ENCODE data around the gene SLC35E1. TPM values are rescaled to one million over a fixed set of nuclear protein-coding genes. Genes with fewer than 3 reads are reported as not detected.

SLC35E1 gene
- total RNA-seq, 1 donor from 2014 or later: 22.8 TPM

GRCh38 chr19:16584248-16585093 lies 12.3 kb upstream of the SLC35E1 start:
- FAIRE-seq (no peak), DNase-seq (ENCODE audit: low spot score in 2 of 2) (peak; percentile 64 to 83)

DNA sequence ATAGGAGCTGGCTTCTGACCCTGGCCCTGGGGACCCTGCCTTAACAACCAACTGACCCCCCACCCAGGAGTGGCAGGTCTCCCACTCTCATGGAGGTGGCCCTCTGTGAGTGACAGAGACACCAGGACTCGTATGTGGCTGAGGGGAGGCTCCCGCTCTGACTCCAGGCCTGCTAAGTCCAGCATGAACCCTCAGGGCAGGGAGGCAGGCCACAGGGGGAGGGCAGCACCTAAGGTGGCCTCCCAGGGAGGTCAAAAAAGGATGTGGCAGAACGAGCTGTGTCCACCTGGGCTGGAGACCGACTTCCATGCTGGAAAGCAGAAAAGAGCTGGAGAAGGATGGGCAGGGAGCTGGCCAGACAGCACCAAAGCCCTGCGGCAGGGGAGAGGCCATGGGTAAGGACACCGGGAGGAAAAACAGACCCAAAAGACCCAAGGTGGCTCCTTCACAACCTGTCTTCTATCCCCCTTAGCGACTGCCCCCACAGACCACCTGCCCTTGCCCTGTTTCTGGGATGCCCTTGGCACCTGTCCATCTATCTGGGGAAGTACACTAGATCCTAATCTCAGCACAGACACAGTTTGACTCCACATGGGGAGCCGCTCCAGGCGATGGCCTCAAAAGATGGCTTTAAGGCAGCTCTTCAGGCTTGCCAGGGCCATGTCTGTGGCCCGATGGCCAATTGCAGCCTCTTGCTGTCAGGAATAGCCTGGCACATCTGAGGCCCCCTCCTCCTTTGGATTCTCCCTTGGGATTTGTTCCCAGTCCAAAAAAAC lies 10.5 kb upstream of the SLC35E1 start:
- FAIRE-seq (no peak), DNase-seq (ENCODE audit: low spot score in 2 of 2) (no peak)

DNA sequence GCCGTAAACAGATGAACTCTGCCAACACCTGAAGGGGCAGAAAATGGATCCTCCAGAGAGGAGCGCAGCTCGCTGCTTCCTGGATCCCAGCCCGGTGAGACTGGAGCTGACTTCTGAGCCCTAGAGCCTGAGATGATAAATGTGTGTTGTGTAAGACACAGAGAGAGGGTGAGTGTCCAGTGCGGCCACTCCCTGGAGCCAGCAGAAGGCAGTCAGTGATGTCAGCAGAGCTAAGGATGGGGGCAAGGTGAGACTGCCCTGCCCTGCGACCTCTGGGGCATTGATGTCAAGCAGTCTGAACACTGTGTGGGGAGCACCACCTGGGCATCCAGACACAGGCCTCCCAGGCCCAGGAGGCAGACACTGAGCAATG lies 9.7 kb upstream of the SLC35E1 start:
- FAIRE-seq: no peak

GRCh38 chr19:16581145-16581970 lies 9.1 kb upstream of the SLC35E1 start:
- DNase-seq (ENCODE audit: low spot score in 2 of 2): no peak
- FAIRE-seq: no peak

More for the DNA sequence above, 9.7 kb upstream of the SLC35E1 start:
- no peak for DNase-seq (ENCODE audit: low spot score in 2 of 2)

DNA sequence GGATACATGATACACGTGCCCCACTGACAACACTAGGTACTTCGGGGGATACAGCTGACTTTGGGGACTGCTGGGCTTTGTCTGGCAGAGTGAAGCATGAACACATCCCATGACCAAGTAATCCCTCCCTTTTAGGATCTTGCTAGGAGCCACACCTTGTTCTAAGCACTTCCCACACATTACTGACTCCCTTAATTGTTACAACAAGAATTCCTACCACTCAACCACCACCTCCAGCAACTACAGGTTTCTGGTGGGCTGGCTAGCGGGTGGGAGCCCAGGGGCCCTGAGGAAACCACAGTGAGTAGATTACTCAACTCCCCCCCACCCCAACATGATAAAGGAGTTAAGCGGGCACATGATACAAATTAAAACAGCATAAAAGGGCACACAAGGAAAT lies 7.2 kb upstream of the SLC35E1 start:
- FAIRE-seq (no peak), DNase-seq (ENCODE audit: low spot score in 2 of 2) (no peak)

DNA sequence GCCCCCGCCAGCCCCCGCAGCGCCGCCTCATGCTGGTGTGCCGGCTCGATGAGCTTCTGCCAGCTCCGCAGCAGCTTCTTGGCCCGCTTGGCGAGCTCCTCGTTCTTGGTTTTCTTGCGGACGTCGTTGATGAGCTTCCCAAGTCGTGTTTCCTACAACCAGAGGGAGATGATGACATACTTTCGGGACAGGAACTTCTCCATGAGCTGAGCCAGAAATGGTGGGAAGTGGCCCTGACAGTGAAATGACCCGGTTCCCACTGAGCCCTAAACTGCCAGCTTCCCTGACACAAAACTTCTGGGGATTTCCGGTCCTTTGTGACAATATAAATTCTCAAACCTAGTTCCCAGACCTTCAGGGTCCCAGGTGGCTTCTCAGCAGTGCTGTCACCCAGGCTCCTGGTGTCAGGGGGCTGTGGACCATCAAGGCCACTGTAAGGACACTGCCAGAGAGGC lies 5.3 kb upstream of the SLC35E1 start:
- FAIRE-seq (no peak), DNase-seq (ENCODE audit: low spot score in 2 of 2) (no peak)

GRCh38 chr19:16576690-16577530 lies 4.7 kb upstream of the SLC35E1 start:
- no peak for DNase-seq (ENCODE audit: low spot score in 2 of 2)
- no peak for FAIRE-seq

GRCh38 chr19:16575861-16576689 lies 3.9 kb upstream of the SLC35E1 start:
- FAIRE-seq (no peak), DNase-seq (ENCODE audit: low spot score in 2 of 2) (no peak)

DNA sequence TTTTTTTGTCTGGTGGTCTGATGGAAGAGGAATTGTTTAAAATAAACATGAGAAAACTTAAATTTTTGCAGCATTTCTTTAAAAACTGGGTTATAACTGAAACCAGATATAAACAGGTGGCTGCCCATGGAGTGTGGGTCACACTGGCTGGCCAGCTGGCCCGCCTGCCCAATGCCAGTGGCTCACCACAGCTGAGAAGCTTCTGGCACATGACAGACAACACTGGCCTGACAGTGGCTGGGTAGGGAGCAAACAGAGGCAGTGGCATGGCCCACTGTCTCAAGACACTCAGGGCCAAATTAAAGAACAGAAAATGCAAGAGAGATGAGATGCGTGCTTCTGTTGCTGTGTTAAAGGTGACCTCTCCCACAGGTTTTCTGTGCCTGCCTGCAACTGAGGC lies 3.1 kb upstream of the SLC35E1 start:
- no peak for DNase-seq (ENCODE audit: low spot score in 2 of 2)

DNA sequence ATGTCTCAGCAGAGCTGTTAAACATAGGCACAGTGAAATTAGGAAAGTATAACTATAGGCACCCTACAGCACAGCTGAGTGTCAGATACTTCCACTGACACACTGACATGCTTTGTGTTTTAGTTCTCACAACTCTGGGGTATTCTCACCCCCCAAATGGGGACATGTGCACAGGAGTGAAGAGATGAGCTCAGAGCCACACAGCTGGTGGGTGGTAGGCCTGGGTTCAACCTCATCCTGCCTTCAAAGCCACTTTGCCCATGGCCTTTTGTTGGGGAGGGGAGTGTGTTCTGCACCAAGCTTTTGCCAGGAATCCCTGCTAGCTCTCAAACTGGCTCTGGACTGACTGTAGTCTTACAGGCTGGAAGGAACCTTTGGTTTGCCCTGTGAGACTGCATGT lies 1.7 kb upstream of the SLC35E1 start:
- FAIRE-seq (no peak), DNase-seq (ENCODE audit: low spot score in 2 of 2) (no peak)

More for the DNA sequence above, 3.1 kb upstream of the SLC35E1 start:
- FAIRE-seq: no peak

DNA sequence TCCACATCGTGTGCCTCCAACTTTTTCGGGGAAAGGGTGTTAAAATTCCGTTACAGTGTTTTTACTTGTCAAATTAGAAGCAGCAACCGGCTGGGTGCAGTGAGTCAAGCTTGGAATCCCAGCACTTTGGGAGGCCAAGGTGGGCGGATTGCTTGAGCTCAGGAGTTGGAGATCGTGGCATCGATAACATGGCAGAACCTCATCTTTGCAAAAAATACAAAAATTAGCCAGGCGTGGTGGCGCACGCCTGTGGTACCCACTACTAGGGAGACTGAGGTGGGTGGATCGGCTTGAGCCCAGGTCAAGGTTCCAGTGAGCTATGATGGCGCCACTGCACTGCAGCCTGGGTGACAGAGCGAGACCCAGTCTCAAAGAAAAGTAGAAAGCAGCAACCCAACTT lies 1.1 kb upstream of the SLC35E1 start:
- DNase-seq (ENCODE audit: low spot score in 2 of 2): no peak
- FAIRE-seq: no peak

GRCh38 chr19:16571822-16572331 lies 338 bp downstream of the SLC35E1 start:
- no peak for DNase-seq (ENCODE audit: low spot score in 2 of 2)
- no peak for FAIRE-seq

GRCh38 chr19:16571283-16571682 lies 932 bp downstream of the SLC35E1 start:
- FAIRE-seq: no peak

DNA sequence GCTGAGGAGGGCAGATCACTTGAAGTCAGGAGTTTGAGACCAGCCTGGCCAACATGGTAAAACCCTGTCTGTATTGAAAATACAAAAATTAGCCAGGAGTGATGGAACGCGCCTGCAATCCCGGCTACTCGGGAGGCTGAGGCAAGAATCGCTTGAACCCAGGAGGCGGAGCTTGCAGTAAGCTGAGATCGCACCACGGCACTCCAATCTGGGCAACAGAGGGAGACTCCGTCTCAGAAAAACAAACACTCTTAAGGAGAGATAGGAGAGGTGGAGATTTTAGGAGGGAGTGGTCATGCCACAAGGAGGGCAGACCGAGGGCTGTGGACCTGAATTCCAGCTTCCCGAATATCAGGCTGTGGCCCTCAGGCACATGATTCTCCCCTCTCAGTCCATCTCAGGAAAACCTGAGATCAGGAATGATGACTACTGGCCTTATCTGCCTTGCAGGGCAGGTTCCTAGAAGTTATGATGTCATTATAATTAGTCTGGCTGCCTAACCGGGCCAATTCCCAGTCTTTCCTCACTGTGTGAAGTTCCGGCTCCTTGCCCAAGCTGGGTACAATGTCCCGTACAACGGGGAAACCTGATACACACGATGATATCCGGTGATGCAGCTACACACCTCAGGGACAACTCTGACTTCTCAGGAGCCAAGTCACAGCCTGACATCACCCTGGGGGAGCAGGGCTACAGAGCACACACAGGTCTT lies 2.5 kb downstream of the SLC35E1 start:
- FAIRE-seq (no peak), DNase-seq (ENCODE audit: low spot score in 2 of 2) (no peak)

More at GRCh38 chr19:16571283-16571682, 932 bp downstream of the SLC35E1 start:
- DNase-seq (ENCODE audit: low spot score in 2 of 2): no peak

DNA sequence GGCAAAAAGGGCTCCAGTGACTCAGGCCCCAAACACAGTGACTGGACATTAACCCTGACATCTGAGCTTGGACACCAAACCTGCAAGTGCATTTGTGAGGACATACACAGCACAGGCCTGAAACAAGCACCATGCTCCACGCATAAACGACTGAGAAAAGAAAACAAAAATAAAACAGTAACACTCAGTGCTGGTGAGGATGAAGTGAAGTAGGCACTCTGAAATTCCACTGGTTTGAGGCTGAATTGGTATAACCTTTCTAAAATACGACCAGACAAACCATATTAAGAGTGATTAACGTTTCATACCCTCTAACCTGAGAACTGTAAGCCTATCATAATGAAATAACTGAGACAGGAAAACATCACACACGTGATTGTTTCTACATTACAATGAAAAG lies 5.5 kb downstream of the SLC35E1 start:
- FAIRE-seq: no peak
- DNase-seq (ENCODE audit: low spot score in 2 of 2): no peak

DNA sequence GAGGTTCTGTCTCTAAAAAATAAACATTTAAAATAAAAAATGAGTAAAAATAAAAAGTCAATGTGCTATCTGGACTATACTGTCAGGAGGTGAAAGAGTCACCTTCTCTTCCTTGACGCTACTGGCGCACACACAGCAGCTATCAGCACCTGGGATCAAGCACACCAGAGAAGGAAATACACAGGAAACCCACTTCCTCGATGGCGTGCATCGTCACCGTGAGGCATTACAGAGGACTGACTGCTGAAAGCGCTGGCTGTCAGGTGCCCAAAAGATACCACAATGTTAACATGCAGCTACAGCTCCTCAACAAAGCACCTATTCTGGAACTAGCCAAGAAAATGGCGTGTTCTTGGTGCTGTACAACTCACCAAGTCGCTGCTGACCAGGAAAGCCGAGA lies 6.1 kb downstream of the SLC35E1 start:
- FAIRE-seq (no peak), DNase-seq (ENCODE audit: low spot score in 2 of 2) (no peak)

GRCh38 chr19:16564842-16565241 lies 7.4 kb downstream of the SLC35E1 start:
- DNase-seq (ENCODE audit: low spot score in 2 of 2) (no peak), FAIRE-seq (no peak)

DNA sequence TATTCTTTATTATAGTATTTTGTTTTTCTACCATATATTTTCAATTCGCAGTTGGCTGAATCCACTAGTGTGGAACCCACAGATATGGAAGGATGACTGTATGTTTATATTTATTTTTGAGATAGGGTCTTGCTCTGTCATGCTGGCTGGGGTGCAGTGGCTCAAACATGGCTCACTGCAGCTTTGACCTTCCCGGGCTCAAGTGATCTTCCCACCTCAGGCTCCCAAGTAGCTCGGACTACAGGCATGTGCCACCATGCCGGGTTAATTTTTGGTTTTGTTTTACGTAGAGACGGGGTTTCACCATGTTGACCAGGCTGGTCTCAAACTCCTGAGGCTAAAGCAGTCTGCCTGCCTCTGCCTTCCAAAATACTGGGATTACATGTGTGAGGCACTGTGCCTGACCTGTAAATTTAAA lies 9.6 kb downstream of the SLC35E1 start:
- DNase-seq (ENCODE audit: low spot score in 2 of 2) (no peak), FAIRE-seq (no peak)
